Smooth muscle cell (in vitro differentiated cells): ENCODE data around the gene SHMT1. TPM values are rescaled to one million over a fixed set of nuclear protein-coding genes. Genes with fewer than 3 reads are reported as not detected.

Experiments
- DNase-seq: peaks from one replicate; lab custom pipeline; 2025; ENCODE audit not compliant: unreplicated experiment; lab: John Stamatoyannopoulos, UW
- H2AFZ ChIP-seq: fragments of 200-600 bp; sonication (generic); 2 replicates; pipeline ENCODE4 v1.6.0; 2016; ENCODE audit warnings: antibody characterized with exemption, low read depth, mild to moderate bottlenecking
- H3F3A ChIP-seq: fragments of 200-600 bp; sonication (generic); 2 replicates; pipeline ENCODE4 v1.6.0; 2017; ENCODE audit warnings: antibody characterized with exemption, low read depth
- H3K27ac ChIP-seq: fragments of 200-600 bp; sonication (generic); 2 replicates; pipeline ENCODE4 v1.5.1; 2016; ENCODE audit warnings: low read depth, mild to moderate bottlenecking
- H3K27me3 ChIP-seq: fragments of 200-600 bp; sonication (generic); 2 replicates; pipeline ENCODE4 v1.6.1; 2016; ENCODE audit warnings: low read depth, mild to moderate bottlenecking
- H3K36me3 ChIP-seq: fragments of 200-600 bp; sonication (generic); 2 replicates; pipeline ENCODE4 v1.5.1; 2016; ENCODE audit warnings: low read depth
- H3K4me1 ChIP-seq: fragments of 200-600 bp; sonication (generic); 2 replicates; pipeline ENCODE4 v1.5.1; 2016; ENCODE audit warnings: low read depth
- H3K4me2 ChIP-seq: fragments of 200-600 bp; sonication (generic); 2 replicates; pipeline ENCODE4 v1.6.0; 2016; ENCODE audit warnings: mild to moderate bottlenecking
- H3K4me3 ChIP-seq: fragments of 200-600 bp; sonication (generic); 2 replicates; pipeline ENCODE4 v1.5.1; 2016; ENCODE audit warnings: mild to moderate bottlenecking
- H3K79me2 ChIP-seq: fragments of 200-600 bp; sonication (generic); 2 replicates; pipeline ENCODE4 v1.6.0; 2016; ENCODE audit warnings: low read depth, mild to moderate bottlenecking
- H3K9ac ChIP-seq: fragments of 200-600 bp; sonication (generic); 2 replicates; pipeline ENCODE4 v1.6.0; 2016; ENCODE audit warnings: low read depth
- H3K9me3 ChIP-seq: fragments of 200-600 bp; sonication (generic); replicated peaks from 2 replicates; pipeline ENCODE4 v1.5.1; 2016; ENCODE audit warnings: low read depth
- H4K20me1 ChIP-seq: fragments of 200-600 bp; sonication (generic); 2 replicates; pipeline ENCODE4 v1.6.0; 2016; ENCODE audit warnings: low read depth
- CTCF ChIP-seq: fragments of 200-600 bp; sonication (generic); IDR thresholded peaks from 2 replicates; pipeline ENCODE4 v1.5.1; 2017; ENCODE audit warnings: borderline replicate concordance, mild to moderate bottlenecking, antibody characterized with exemption; ENCODE audit not compliant: insufficient read depth, poor library complexity, severe bottlenecking
- WGBS: methylation state at CpG from one replicate; pipeline ENCODE4 v1.1.7; 2016; ENCODE audit warnings: low lambda C conversion rate; 5-methylcytosine and 5-hydroxymethylcytosine counted together
- polyA plus RNA-seq: library from polyadenylated mRNA; unstranded; fragments of >200 nt; fragmentation: Nextera tagmentation; extraction: Ambion mirVana; gene quantifications from 2 replicates; pipeline ENCODE4 v1.2.1, GENCODE V29; 2016
- total RNA-seq: library from RNA; depleted of rRNA; stranded (reverse); fragments of >200 nt; gene quantifications from 2 replicates; pipeline ENCODE4 v1.2.3, GENCODE V29; 2014

Gene SHMT1
- total and polyA plus RNA-seq, 2 experiments from 2014 or later = 4.1 to 10.3 TPM

DNA sequence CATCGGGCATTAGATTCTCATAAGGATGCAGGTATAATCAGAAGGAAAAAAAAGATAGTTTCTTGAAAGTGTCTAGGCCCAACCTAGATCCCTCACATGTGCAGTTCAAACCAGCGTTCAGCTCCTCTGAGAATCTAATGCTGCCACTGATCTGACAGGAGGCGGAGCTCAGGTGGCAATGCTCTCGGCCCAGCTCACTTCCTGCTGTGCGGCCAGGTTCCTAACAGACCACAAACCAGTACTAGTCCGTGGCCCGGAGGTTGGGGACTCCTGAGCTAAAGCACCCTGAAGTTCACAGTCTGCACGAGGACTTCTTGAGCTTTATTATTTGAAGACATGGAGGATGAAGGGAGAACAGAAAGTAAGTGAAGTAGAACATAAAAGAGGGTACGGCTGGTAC is 31.5 kb downstream of the SHMT1 start:
- Histone ChIP-seq H3K4me3 (no peak overlapping the region), H3K9ac (no peak overlapping the region), H3K27me3 (no peaks in the 10 kb centered on the region), H3K4me2 (no peak overlapping the region), H3F3A (no peaks in the 10 kb centered on the region), H4K20me1 (peaks cover 7% of the 10 kb centered on the region), H3K9me3 (no peaks in the 10 kb centered on the region), H3K79me2 (no peaks in the 10 kb centered on the region), H3K27ac (no peak overlapping the region), H3K4me1 (no peaks in the 10 kb centered on the region), H3K36me3 (no peaks in the 10 kb centered on the region), H2AFZ (no peak overlapping the region)
- TF ChIP-seq CTCF = no peak
- no peak for DNase-seq
- 99% methylated on average over 9 of the region's 9 CpGs for WGBS

DNA sequence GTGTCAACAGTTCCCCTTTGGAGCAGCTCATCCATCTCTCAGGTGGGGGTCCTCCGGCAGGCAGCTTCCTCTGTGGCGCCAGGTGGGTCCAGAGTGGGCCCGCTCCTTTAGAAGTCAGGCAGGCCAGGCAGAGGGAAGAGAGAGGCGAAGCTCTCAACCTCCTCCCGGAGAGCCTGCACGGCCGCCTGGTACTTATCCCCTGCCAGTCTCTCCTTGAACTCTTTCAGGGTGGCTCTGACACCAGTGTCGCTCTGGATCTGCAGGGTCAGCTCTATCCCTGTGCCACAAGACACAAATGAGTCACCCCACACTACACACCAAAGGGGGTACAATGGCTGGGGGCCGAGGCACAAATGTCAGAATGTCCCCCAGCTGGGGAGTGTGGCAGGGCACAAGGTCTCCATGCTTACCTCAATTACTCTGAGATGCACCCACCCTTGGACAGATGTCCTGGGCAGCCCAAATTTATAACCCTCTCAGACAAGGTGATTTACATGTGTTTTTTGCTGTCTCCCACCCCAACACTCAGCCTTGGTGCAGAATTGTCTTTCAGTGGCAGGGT is 34.6 kb downstream of the SHMT1 start:
- H3K79me2 ChIP-seq = no peaks in the 10 kb centered on the region
- H3F3A ChIP-seq = no peaks in the 10 kb centered on the region
- 100% methylated on average over 9 of the region's 9 CpGs for WGBS
- H3K9ac ChIP-seq = no peak overlapping the region
- no peaks in the 10 kb centered on the region for H3K9me3 ChIP-seq
- H3K27ac ChIP-seq = no peak overlapping the region
- no peaks in the 10 kb centered on the region for H3K4me1 ChIP-seq
- H3K36me3 ChIP-seq = no peaks in the 10 kb centered on the region
- H2AFZ ChIP-seq = no peak overlapping the region
- H3K27me3 ChIP-seq = no peaks in the 10 kb centered on the region
- no peak overlapping the region for H3K4me3 ChIP-seq
- no peak for TF ChIP-seq CTCF
- no peak overlapping the region for H3K4me2 ChIP-seq
- H4K20me1 ChIP-seq = peaks cover 14% of the 10 kb centered on the region
- DNase-seq = no peak

DNA sequence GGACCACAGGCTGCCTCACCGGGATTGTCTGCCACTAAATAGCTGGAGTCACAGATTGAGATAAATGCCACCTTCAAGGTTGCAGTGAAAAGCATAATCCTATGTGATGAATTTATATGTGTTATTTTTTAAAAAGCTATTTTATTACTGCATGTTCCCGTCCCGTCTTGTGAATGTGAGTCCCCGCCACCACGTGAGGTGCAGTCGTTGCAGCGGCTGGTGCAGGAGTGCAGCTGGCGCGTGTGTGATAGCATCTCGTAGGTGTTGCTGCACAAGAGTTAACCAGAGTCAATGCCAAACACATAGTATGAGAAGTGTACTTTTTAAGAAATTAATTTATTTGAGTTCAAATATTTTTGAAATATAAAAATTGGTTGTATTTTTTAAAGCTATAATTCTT is 35.8 kb downstream of the SHMT1 start:
- H3K36me3 ChIP-seq = peaks cover 4% of the 10 kb centered on the region
- no peak for TF ChIP-seq CTCF
- H3K4me1 ChIP-seq = no peaks in the 10 kb centered on the region
- H3K27ac ChIP-seq = no peak overlapping the region
- H3F3A ChIP-seq = no peaks in the 10 kb centered on the region
- H3K79me2 ChIP-seq = no peaks in the 10 kb centered on the region
- WGBS = 96% methylated on average over 10 of the region's 10 CpGs
- no peak overlapping the region for H3K4me2 ChIP-seq
- no peaks in the 10 kb centered on the region for H3K27me3 ChIP-seq
- H3K9ac ChIP-seq = no peak overlapping the region
- peaks cover 15% of the 10 kb centered on the region for H4K20me1 ChIP-seq
- no peak overlapping the region for H3K4me3 ChIP-seq
- H3K9me3 ChIP-seq = no peaks in the 10 kb centered on the region
- H2AFZ ChIP-seq = no peak overlapping the region
- no peak for DNase-seq

- H3K36me3 ChIP-seq = peaks cover 5% of the 10 kb centered on the region
- H3K27ac ChIP-seq = no peak overlapping the region
- WGBS = 70% methylated on average over 2 of the region's 2 CpGs
- no peak overlapping the region for H3K4me2 ChIP-seq
- peaks cover 19% of the 10 kb centered on the region for H4K20me1 ChIP-seq
- no peak for TF ChIP-seq CTCF
- no peak overlapping the region for H2AFZ ChIP-seq
- H3K9me3 ChIP-seq = no peaks in the 10 kb centered on the region
- no peaks in the 10 kb centered on the region for H3F3A ChIP-seq
- H3K4me1 ChIP-seq = no peaks in the 10 kb centered on the region
- no peak overlapping the region for H3K9ac ChIP-seq
- no peak for DNase-seq
- no peak overlapping the region for H3K4me3 ChIP-seq
- no peaks in the 10 kb centered on the region for H3K79me2 ChIP-seq
- H3K27me3 ChIP-seq = no peaks in the 10 kb centered on the region
Measured at GRCh38 chr17:18327093-18327492, 36.3 kb downstream of the SHMT1 start.
